ENCODE measurements around the gene SIRT5.

DNA sequence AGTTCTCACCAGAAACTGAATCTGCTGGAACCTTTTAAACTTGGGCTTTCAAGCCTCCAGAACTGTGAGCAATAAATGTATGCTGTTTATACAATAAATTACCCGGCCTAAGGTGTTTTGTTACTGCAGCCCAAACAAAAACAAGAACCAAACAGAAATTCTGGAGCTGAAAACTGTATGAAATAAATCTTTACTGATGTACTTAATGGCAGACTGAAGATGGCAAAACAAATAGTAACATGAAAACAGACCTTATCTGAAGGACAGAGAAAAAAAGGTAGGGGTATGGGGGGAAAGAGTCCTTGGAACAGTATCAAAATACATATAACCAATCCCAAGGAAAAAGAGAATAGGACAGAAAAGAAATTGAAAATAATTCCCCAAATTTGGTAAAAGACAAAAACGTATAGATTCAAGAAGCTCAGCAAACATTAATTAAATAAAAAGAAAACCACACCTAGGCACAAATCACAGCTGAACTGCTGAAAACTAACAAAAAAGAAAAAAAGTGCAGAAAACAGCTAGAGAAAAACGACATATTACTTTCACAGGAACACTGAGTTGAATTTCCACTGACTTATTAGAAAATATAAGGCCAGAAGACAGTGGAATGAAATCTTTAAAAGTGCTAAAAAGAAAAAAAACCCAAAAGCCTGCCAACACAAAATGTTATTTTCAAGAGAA is 88.4 kb downstream of the SIRT5 start:
- TF ChIP-seq, protein P1, sequence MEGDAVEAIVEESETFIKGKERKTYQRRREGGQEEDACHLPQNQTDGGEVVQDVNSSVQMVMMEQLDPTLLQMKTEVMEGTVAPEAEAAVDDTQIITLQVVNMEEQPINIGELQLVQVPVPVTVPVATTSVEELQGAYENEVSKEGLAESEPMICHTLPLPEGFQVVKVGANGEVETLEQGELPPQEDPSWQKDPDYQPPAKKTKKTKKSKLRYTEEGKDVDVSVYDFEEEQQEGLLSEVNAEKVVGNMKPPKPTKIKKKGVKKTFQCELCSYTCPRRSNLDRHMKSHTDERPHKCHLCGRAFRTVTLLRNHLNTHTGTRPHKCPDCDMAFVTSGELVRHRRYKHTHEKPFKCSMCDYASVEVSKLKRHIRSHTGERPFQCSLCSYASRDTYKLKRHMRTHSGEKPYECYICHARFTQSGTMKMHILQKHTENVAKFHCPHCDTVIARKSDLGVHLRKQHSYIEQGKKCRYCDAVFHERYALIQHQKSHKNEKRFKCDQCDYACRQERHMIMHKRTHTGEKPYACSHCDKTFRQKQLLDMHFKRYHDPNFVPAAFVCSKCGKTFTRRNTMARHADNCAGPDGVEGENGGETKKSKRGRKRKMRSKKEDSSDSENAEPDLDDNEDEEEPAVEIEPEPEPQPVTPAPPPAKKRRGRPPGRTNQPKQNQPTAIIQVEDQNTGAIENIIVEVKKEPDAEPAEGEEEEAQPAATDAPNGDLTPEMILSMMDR (IDR thresholded peaks at IDR 0.05): no peak
- TF ChIP-seq POLR2AphosphoS5 (IDR thresholded peaks at IDR 0.05): no peak

Measured in upper lobe of left lung (tissue), 4 donors.